Right renal cortex interstitium (tissue), 3 donors: ENCODE data around the gene POLR1E. TPM values are rescaled to one million over a fixed set of nuclear protein-coding genes. Genes with fewer than 3 reads are reported as not detected.

ENCODE experiments used
- DNase-seq, 3 donors: peaks; one replicate each; pipeline ENCODE4 v3.0.0-alpha.2; 2013; ENCODE audit warnings: low read depth in 3 of 3, low spot score in 2 of 3
- polyA plus RNA-seq, 3 donors: library from polyadenylated mRNA; unstranded; fragments of 120-200 nt; gene quantifications; one replicate each; pipeline ENCODE4 v1.2.1, GENCODE V29; 2013; ENCODE audit not compliant: insufficient read length in 3 of 3

Gene POLR1E
- 10 to 100 TPM; 24.2 to 27.4 (median 25.0) TPM for polyA plus RNA-seq

- DNase-seq = peak in 2 of 3 donors; percentile 65 to 80
Measured at GRCh38 chr9:37485389-37486255, at the start of gene POLR1E. Gene POLR1E (plus strand): TSS chr9:37485948. CDS start chr9:37486048, 100 bp downstream.

GRCh38 chr9:37436540-37436939, 49.2 kb upstream of the POLR1E start:
- DNase-seq = no peak

GRCh38 chr9:37437010-37437409, 48.7 kb upstream of the POLR1E start:
- no peak for DNase-seq

- no peak for DNase-seq
Measured at GRCh38 chr9:37437621-37438020, 48.1 kb upstream of the POLR1E start.

GRCh38 chr9:37438359-37438758, 47.4 kb upstream of the POLR1E start:
- DNase-seq = no peak

GRCh38 chr9:37441776-37442370, 43.9 kb upstream of the POLR1E start:
- no peak for DNase-seq

- no peak for DNase-seq
Measured at GRCh38 chr9:37442556-37442955, 43.2 kb upstream of the POLR1E start.

GRCh38 chr9:37443566-37443965, 42.2 kb upstream of the POLR1E start:
- DNase-seq = no peak

GRCh38 chr9:37444890-37445289, 40.9 kb upstream of the POLR1E start:
- no peak for DNase-seq

GRCh38 chr9:37445832-37446231, 39.9 kb upstream of the POLR1E start:
- DNase-seq = no peak

GRCh38 chr9:37446401-37446800, 39.3 kb upstream of the POLR1E start:
- DNase-seq = no peak

GRCh38 chr9:37447111-37447510, 38.6 kb upstream of the POLR1E start:
- DNase-seq = no peak

- DNase-seq = no peak
Measured at GRCh38 chr9:37449862-37450632, 35.7 kb upstream of the POLR1E start.

GRCh38 chr9:37451628-37452027, 34.1 kb upstream of the POLR1E start:
- no peak for DNase-seq

GRCh38 chr9:37452611-37453010, 33.1 kb upstream of the POLR1E start:
- DNase-seq = no peak

- DNase-seq = no peak
Measured at GRCh38 chr9:37453827-37454226, 31.9 kb upstream of the POLR1E start.

GRCh38 chr9:37454238-37454637, 31.5 kb upstream of the POLR1E start:
- no peak for DNase-seq

GRCh38 chr9:37455884-37456647, 29.7 kb upstream of the POLR1E start:
- DNase-seq = no peak

GRCh38 chr9:37456817-37457216, 28.9 kb upstream of the POLR1E start:
- no peak for DNase-seq

GRCh38 chr9:37464006-37464405, 21.7 kb upstream of the POLR1E start:
- no peak for DNase-seq
